GM21360 (cell line): ENCODE data around the gene COL9A3.

ENCODE experiments used
- ATAC-seq: cut with Tn5 transposase; IDR thresholded peaks from one replicate; pipeline ENCODE4 v1.9.1; 2021; ENCODE audit warnings: mild to moderate bottlenecking, moderate library complexity; ENCODE audit not compliant: unreplicated experiment

COL9A3 gene

DNA sequence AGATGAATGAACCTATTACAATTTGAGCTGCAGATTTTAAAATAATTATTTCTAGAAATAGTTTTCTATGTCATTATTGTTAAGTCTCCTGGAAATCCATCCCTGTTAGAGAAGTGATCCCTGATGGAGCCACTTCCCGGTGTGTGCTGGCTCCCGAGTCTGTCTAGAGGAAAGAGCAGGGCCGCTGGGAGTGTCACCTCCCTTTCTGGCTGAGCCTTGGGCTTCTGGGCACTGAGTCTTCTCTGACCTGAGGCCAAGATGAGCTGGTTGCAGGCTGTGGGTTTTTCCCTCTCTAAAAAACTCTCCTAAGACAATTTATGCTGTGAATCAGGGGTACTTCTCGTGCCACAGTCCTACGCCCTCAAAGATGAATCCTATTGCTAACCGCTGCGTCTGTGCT is 73.6 kb downstream of the COL9A3 start:
- no peak for ATAC-seq
